ENCODE measurements around the gene PITX1.

- TF ChIP-seq CTCF (IDR thresholded peaks at IDR 0.05) = no peak
- no peak for TF ChIP-seq POLR2A (IDR thresholded peaks at IDR 0.05)
Observed at GRCh38 chr5:135032999-135033861, 798 bp downstream of the PITX1 start.
